IPS-11a (cell line): Measurements from ENCODE around the gene CLNK.
"Not testable (repeated sequence)": the region's sequence is repeated elsewhere in the genome, so short reads cannot be mapped to it uniquely, and the experiment has no call there.

ENCODE experiments used
- H3K4me3 ChIP-seq: one replicate; pipeline ENCODE4 v1.5.1; 2013; ENCODE audit warnings: low read depth, low read length, control low read depth

CLNK gene

GRCh38 chr4:10581022-10581421, 103.5 kb downstream of the CLNK start:
- H3K4me3 ChIP-seq, result no peak overlapping the region

GRCh38 chr4:10579648-10580047, 104.9 kb downstream of the CLNK start:
- H3K4me3 ChIP-seq, result no peak overlapping the region

GRCh38 chr4:10577508-10578426, 106.8 kb downstream of the CLNK start:
- no peak overlapping the region for H3K4me3 ChIP-seq

GRCh38 chr4:10577018-10577417, 107.5 kb downstream of the CLNK start:
- no peak overlapping the region for H3K4me3 ChIP-seq

- H3K4me3 ChIP-seq, result no peak overlapping the region
These were observed 108.3 kb downstream of the CLNK start for GRCh38 chr4:10576236-10576635.

GRCh38 chr4:10575414-10575813, 109.2 kb downstream of the CLNK start:
- no peak overlapping the region for H3K4me3 ChIP-seq

- H3K4me3 ChIP-seq, result not testable (repeated sequence)
These were observed 110.0 kb downstream of the CLNK start for GRCh38 chr4:10574553-10574952.

GRCh38 chr4:10571909-10572308, 112.7 kb downstream of the CLNK start:
- no peak overlapping the region for H3K4me3 ChIP-seq

GRCh38 chr4:10569491-10569890, 115.1 kb downstream of the CLNK start:
- no peak overlapping the region for H3K4me3 ChIP-seq

- H3K4me3 ChIP-seq, result no peak overlapping the region
These were observed 116.8 kb downstream of the CLNK start for GRCh38 chr4:10567766-10568165.

GRCh38 chr4:10565166-10565780, 119.3 kb downstream of the CLNK start:
- H3K4me3 ChIP-seq, result no peak overlapping the region

- H3K4me3 ChIP-seq, result no peak overlapping the region
These were observed 129.9 kb downstream of the CLNK start for GRCh38 chr4:10554694-10555093.

GRCh38 chr4:10554121-10554520, 130.4 kb downstream of the CLNK start:
- H3K4me3 ChIP-seq, result no peak overlapping the region

- no peak overlapping the region for H3K4me3 ChIP-seq
These were observed 131.8 kb downstream of the CLNK start for GRCh38 chr4:10552591-10553280.

GRCh38 chr4:10535912-10536311, 148.7 kb downstream of the CLNK start:
- no peak overlapping the region for H3K4me3 ChIP-seq

- no peak overlapping the region for H3K4me3 ChIP-seq
These were observed 149.7 kb downstream of the CLNK start for GRCh38 chr4:10534820-10535219.

- no peak overlapping the region for H3K4me3 ChIP-seq
These were observed 152.4 kb downstream of the CLNK start for GRCh38 chr4:10532155-10532554.

- H3K4me3 ChIP-seq, result no peak overlapping the region
These were observed 154.3 kb downstream of the CLNK start for GRCh38 chr4:10530137-10530786.

- no peak overlapping the region for H3K4me3 ChIP-seq
These were observed 155.1 kb downstream of the CLNK start for GRCh38 chr4:10529291-10530136.

- no peak overlapping the region for H3K4me3 ChIP-seq
These were observed 157.1 kb downstream of the CLNK start for GRCh38 chr4:10527438-10527837.
